HG03460 (cell line): ENCODE results near the gene GAS7.

Experiments
- ATAC-seq: cut with Tn5 transposase; IDR thresholded peaks from one replicate; pipeline ENCODE4 v1.9.1; 2021; ENCODE audit not compliant: unreplicated experiment

GAS7 gene

GRCh38 chr17:9987779-9988585 is 210.4 kb downstream of the GAS7 start:
- ATAC-seq = no peak

- no peak for ATAC-seq
Measured at GRCh38 chr17:9986754-9987382, 211.5 kb downstream of the GAS7 start.

GRCh38 chr17:9985646-9986045 is 212.8 kb downstream of the GAS7 start:
- ATAC-seq = no peak

GRCh38 chr17:9984768-9985167 is 213.6 kb downstream of the GAS7 start:
- no peak for ATAC-seq

GRCh38 chr17:9982159-9982558 is 216.2 kb downstream of the GAS7 start:
- ATAC-seq = no peak

- no peak for ATAC-seq
Measured at GRCh38 chr17:9981344-9981915, 217.0 kb downstream of the GAS7 start.

GRCh38 chr17:9979463-9979995 is 218.9 kb downstream of the GAS7 start:
- ATAC-seq = no peak

- no peak for ATAC-seq
Measured at GRCh38 chr17:9977180-9977575, 221.2 kb downstream of the GAS7 start.

- no peak for ATAC-seq
Measured at GRCh38 chr17:9976283-9977179, 221.9 kb downstream of the GAS7 start.

GRCh38 chr17:9974448-9975381 is 223.7 kb downstream of the GAS7 start:
- no peak for ATAC-seq

GRCh38 chr17:9973669-9974447 is 224.5 kb downstream of the GAS7 start:
- no peak for ATAC-seq

- no peak for ATAC-seq
Measured at GRCh38 chr17:9971991-9972390, 226.4 kb downstream of the GAS7 start.

- no peak for ATAC-seq
Measured at GRCh38 chr17:9969301-9969935, 229.0 kb downstream of the GAS7 start.

GRCh38 chr17:9968881-9969280 is 229.5 kb downstream of the GAS7 start:
- no peak for ATAC-seq

GRCh38 chr17:9968008-9968407 is 230.4 kb downstream of the GAS7 start:
- ATAC-seq = no peak

GRCh38 chr17:9959377-9959981 is 238.9 kb downstream of the GAS7 start:
- ATAC-seq = no peak

- ATAC-seq = no peak
Measured at GRCh38 chr17:9958586-9959281, 239.7 kb downstream of the GAS7 start.

- ATAC-seq = no peak
Measured at GRCh38 chr17:9957244-9957643, 241.2 kb downstream of the GAS7 start.
